ENCODE results near the gene SWSAP1.
A peak's percentile ranks its signal among the peaks of the same experiment; 100 is the strongest.
"Not testable (repeated sequence)": the region's sequence is repeated elsewhere in the genome, so short reads cannot be mapped to it uniquely, and the experiment has no call there.

Gene SWSAP1

GRCh38 chr19:11345122-11345803, 29.2 kb upstream of the SWSAP1 start:
- no peak for TF ChIP-seq CTCF (IDR thresholded peaks at IDR 0.05)
- DNase-seq (ENCODE audit: low spot score) = no peak

GRCh38 chr19:11346104-11346940, 28.1 kb upstream of the SWSAP1 start, which contains the start of the genes CCDC159 and TMEM205:
CCDC159 (plus strand) TSS chr19:11346519; CDS start chr19:11346607, 88 bp downstream.
TMEM205 (minus strand) TSS chr19:11346268; CDS start chr19:11345619, 649 bp downstream.
- Histone ChIP-seq H3K27ac (peak within 1 kb of the TSS; percentile 73 to 94), H3K4me3 (peak within 1 kb of the TSS; percentile 87)
- no peak for TF ChIP-seq CTCF (IDR thresholded peaks at IDR 0.05)
- DNase-seq (ENCODE audit: low spot score) = peak; percentile 100

More at GRCh38 chr19:11345122-11345803, 29.2 kb upstream of the SWSAP1 start:
- Histone ChIP-seq H3K27ac (peak overlapping the region; percentile 73 to 94), H3K4me3 (peak overlapping the region; percentile 87)

GRCh38 chr19:11347546-11348039, 26.9 kb upstream of the SWSAP1 start:
- no peak for TF ChIP-seq CTCF (IDR thresholded peaks at IDR 0.05)
- Histone ChIP-seq H3K27ac (peak overlapping the region in 1 of 2 donors; percentile 94), H3K4me3 (no peak overlapping the region)
- DNase-seq (ENCODE audit: low spot score) = no peak

GRCh38 chr19:11349171-11349570, 25.3 kb upstream of the SWSAP1 start:
- Histone ChIP-seq H3K27ac (no peak overlapping the region), H3K4me3 (no peak overlapping the region)
- TF ChIP-seq CTCF (IDR thresholded peaks at IDR 0.05) = no peak
- no peak for DNase-seq (ENCODE audit: low spot score)

GRCh38 chr19:11354102-11354501, 20.4 kb upstream of the SWSAP1 start:
- H3K27ac ChIP-seq; DNase-seq (ENCODE audit: low spot score); H3K4me3 ChIP-seq: not testable (repeated sequence)

GRCh38 chr19:11355160-11356073, 19.0 kb upstream of the SWSAP1 start, which contains the start of gene PLPPR2:
PLPPR2 (plus strand) TSS chr19:11355432; CDS start chr19:11357674, 2,242 bp downstream.
- DNase-seq (ENCODE audit: low spot score) = peak; percentile 94
- no peak for TF ChIP-seq CTCF (IDR thresholded peaks at IDR 0.05)
- Histone ChIP-seq H3K4me3 (peak within 1 kb of the TSS; percentile 88), H3K27ac (peak within 1 kb of the TSS; percentile 76 to 86)

All from coronary artery (tissue), 2 donors.